COLO668 (cell line): ENCODE data around the gene IRF9.

ENCODE experiments used
- DNase-seq: peaks from one replicate; lab custom pipeline; 2025; ENCODE audit not compliant: unreplicated experiment; lab: John Stamatoyannopoulos, UW

Gene IRF9

GRCh38 chr14:24213866-24214662 is 53.0 kb downstream of the IRF9 start:
- DNase-seq = no peak

GRCh38 chr14:24215495-24216344 is 54.7 kb downstream of the IRF9 start, which contains the start of gene MDP1:
MDP1 (minus strand) TSS chr14:24216066; CDS start chr14:24215955, 111 bp downstream.
- peak; percentile 92 for DNase-seq
